IPS-11a (cell line): ENCODE data around the gene OPN5.

ENCODE experiments used
- H3K4me3 ChIP-seq: one replicate; pipeline ENCODE4 v1.5.1; 2013; ENCODE audit warnings: low read depth, low read length, control low read depth

The OPN5 gene

DNA sequence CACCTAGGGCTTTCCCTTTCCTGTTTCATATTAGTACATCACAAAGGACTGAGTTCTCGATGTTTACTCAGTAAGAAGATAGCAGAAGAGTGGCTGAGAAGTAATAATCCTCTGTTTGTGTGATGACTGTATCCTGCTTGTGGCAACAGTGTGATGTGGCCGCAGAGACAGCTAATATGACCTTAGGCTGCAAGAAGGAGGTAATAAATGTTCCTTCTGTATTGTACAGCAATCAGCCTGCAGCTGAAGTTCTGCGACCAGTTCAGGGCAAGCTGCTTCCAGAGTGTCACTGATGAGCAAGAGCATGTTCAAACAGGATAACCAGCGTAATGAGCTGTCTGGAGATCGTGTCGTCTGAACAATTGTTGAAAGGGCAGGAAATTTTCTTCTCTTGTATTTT lies 70.9 kb downstream of the OPN5 start:
- H3K4me3 ChIP-seq: no peak overlapping the region

DNA sequence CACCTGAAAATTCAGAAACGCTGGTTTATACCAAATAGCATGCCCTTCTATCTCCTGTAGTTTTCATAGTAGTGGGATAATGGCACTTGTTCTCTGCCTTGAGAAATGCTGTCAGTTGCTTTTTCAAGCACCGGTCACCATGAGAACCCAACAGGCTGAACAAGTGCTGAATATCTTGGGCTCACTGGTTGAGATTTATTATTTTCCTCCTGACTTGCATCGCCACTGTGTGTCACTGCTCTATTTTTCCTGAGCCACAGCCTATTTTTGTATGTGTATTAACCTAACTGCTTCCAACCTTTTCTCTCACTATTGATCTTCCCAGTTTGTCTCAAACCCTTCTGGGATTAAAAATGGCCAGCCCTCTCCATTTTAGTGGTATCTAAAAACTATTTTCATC lies 71.9 kb downstream of the OPN5 start:
- no peak overlapping the region for H3K4me3 ChIP-seq

DNA sequence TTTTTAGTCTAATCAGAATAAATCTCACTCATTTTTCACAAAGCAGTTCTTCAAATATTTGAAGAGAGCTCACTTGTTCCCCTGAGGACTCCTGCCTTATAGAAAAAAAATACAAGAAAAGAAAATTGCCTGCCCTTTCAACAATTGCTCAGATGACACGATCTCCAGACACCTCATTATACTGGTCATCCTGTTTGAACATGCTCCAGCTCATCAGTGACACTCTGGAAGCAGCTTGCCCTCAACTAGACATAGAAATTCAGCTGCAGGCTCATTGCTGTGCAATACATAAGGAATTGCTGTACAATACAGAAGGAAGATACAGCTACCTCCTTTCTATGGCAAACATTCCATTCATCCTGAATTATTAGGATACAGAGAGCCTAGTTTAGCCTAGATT lies 73.1 kb downstream of the OPN5 start:
- H3K4me3 ChIP-seq: no peak overlapping the region

DNA sequence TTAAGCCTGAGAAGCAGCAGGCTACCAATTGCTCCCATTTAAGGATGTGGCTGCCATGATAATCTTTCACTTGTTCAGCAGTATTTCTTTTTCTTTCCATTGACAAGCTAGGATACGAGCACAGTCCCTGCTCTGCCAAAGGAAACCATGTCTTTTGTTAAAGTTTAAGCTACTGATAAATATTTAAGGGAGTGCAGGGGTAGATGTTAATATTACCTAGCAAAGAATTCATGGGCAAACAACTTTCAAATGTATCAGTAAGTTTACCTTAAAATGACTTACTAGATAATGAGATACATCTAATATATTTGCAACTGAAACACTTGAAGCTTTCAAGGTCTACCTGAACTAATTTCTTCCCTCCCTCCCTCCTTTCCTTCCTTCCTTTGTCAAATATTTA lies 77.3 kb downstream of the OPN5 start:
- H3K4me3 ChIP-seq: no peak overlapping the region

DNA sequence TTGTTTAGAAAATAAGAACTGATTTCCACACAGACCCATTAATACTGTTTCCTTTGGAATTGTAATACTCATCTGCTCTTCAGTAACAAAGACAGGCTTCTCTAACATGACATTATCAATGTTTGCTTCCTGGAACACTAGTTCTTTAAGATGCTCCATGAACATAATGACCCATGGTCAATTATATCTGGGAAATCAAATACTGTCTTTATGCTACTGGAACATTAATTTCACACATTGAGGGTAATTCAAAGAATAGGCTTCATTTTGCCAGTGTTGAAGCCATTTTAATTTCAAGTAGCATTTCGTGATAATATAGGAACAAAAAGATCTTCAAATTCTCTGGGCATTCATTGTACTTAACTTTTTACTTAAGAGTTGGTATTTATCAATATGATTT lies 80.9 kb downstream of the OPN5 start:
- no peak overlapping the region for H3K4me3 ChIP-seq

DNA sequence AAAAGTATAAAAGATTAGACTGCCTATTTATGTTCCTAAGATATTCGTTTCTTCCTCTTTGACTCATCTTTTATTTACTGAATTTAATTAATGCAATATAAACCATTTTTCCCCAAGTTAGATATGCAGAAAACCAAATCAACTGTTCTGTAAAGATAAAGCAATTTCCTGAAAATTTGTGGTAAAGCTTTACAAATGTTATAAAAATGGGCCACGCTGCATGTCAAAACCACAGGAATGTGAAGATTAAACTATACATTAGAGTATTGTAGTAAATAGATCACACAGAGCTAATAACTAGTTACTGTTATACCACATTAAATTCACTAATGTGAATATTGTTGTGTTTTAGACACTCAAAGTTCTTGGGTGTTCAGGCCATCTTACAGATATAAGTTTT lies 83.4 kb downstream of the OPN5 start:
- no peak overlapping the region for H3K4me3 ChIP-seq

DNA sequence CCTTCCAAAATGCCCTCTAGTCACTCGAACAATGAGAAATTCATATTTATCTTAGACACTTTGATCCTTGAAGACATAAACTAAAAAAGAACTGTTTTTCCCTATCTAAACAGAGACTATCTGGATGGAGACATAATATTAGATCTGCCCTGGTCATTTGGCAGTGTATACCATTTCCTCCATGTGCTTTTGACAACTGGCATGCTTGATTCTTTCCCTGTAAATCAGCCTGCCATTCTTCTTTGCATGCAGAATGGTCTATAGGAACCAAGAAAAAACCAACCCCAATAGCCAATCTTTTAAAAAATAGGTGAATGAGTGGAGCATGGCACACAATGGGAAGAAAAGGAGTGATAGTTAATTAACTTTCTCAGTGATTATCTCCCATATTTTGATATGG lies 93.8 kb downstream of the OPN5 start:
- H3K4me3 ChIP-seq: no peak overlapping the region
